Smooth muscle cell (in vitro differentiated cells): ENCODE data around the gene RDH8. TPM values are rescaled to one million over a fixed set of nuclear protein-coding genes. Genes with fewer than 3 reads are reported as not detected.

Experiments used
- DNase-seq: peaks from one replicate; lab custom pipeline; 2025; ENCODE audit not compliant: unreplicated experiment; lab: John Stamatoyannopoulos, UW
- H2AFZ ChIP-seq: fragments of 200-600 bp; sonication (generic); 2 replicates; pipeline ENCODE4 v1.6.0; 2016; ENCODE audit warnings: antibody characterized with exemption, low read depth, mild to moderate bottlenecking
- H3F3A ChIP-seq: fragments of 200-600 bp; sonication (generic); 2 replicates; pipeline ENCODE4 v1.6.0; 2017; ENCODE audit warnings: antibody characterized with exemption, low read depth
- H3K27ac ChIP-seq: fragments of 200-600 bp; sonication (generic); 2 replicates; pipeline ENCODE4 v1.5.1; 2016; ENCODE audit warnings: low read depth, mild to moderate bottlenecking
- H3K27me3 ChIP-seq: fragments of 200-600 bp; sonication (generic); 2 replicates; pipeline ENCODE4 v1.6.1; 2016; ENCODE audit warnings: low read depth, mild to moderate bottlenecking
- H3K36me3 ChIP-seq: fragments of 200-600 bp; sonication (generic); 2 replicates; pipeline ENCODE4 v1.5.1; 2016; ENCODE audit warnings: low read depth
- H3K4me1 ChIP-seq: fragments of 200-600 bp; sonication (generic); 2 replicates; pipeline ENCODE4 v1.5.1; 2016; ENCODE audit warnings: low read depth
- H3K4me2 ChIP-seq: fragments of 200-600 bp; sonication (generic); 2 replicates; pipeline ENCODE4 v1.6.0; 2016; ENCODE audit warnings: mild to moderate bottlenecking
- H3K4me3 ChIP-seq: fragments of 200-600 bp; sonication (generic); 2 replicates; pipeline ENCODE4 v1.5.1; 2016; ENCODE audit warnings: mild to moderate bottlenecking
- H3K79me2 ChIP-seq: fragments of 200-600 bp; sonication (generic); 2 replicates; pipeline ENCODE4 v1.6.0; 2016; ENCODE audit warnings: low read depth, mild to moderate bottlenecking
- H3K9ac ChIP-seq: fragments of 200-600 bp; sonication (generic); 2 replicates; pipeline ENCODE4 v1.6.0; 2016; ENCODE audit warnings: low read depth
- H3K9me3 ChIP-seq: fragments of 200-600 bp; sonication (generic); replicated peaks from 2 replicates; pipeline ENCODE4 v1.5.1; 2016; ENCODE audit warnings: low read depth
- H4K20me1 ChIP-seq: fragments of 200-600 bp; sonication (generic); 2 replicates; pipeline ENCODE4 v1.6.0; 2016; ENCODE audit warnings: low read depth
- WGBS: methylation state at CpG from one replicate; pipeline ENCODE4 v1.1.7; 2016; ENCODE audit warnings: low lambda C conversion rate; 5-methylcytosine and 5-hydroxymethylcytosine counted together
- polyA plus RNA-seq: library from polyadenylated mRNA; unstranded; fragments of >200 nt; fragmentation: Nextera tagmentation; extraction: Ambion mirVana; gene quantifications from 2 replicates; pipeline ENCODE4 v1.2.1, GENCODE V29; 2016
- total RNA-seq: library from RNA; depleted of rRNA; stranded (reverse); fragments of >200 nt; gene quantifications from 2 replicates; pipeline ENCODE4 v1.2.3, GENCODE V29; 2014
- TF ChIP-seq, protein P1 (sequence below): fragments of 200-600 bp; sonication (generic); IDR thresholded peaks from 2 replicates; pipeline ENCODE4 v1.5.1; 2017; ENCODE audit warnings: borderline replicate concordance, mild to moderate bottlenecking, antibody characterized with exemption; ENCODE audit not compliant: insufficient read depth, poor library complexity, severe bottlenecking

Gene RDH8
- total and polyA plus RNA-seq, 2 experiments from 2014 or later = not detected

DNA sequence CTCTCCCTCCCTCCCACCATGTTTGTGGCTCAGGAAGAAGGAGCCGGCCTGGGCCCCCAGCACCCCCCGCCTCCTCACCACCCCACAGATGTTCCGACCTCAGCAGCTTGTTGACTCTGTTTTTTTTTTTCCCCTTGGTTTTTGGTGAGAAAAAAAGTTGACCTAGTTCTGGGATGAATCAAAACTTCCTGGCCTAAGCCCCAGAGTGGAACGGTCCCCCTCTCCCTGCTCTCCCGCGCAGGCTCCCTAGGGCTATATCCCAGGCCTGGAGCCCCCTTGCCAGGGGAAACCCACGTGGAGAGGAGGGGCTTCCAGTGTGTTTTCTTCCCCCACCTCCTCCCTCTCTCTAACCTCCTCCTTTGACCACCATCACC is 7.0 kb upstream of the RDH8 start:
- H2AFZ ChIP-seq = no peak overlapping the region
- H3K4me2 ChIP-seq = no peak overlapping the region
- H3K4me1 ChIP-seq = peaks cover 3% of the 10 kb centered on the region
- H3K27ac ChIP-seq = peak overlapping the region; percentile 83
- TF ChIP-seq, protein P1, sequence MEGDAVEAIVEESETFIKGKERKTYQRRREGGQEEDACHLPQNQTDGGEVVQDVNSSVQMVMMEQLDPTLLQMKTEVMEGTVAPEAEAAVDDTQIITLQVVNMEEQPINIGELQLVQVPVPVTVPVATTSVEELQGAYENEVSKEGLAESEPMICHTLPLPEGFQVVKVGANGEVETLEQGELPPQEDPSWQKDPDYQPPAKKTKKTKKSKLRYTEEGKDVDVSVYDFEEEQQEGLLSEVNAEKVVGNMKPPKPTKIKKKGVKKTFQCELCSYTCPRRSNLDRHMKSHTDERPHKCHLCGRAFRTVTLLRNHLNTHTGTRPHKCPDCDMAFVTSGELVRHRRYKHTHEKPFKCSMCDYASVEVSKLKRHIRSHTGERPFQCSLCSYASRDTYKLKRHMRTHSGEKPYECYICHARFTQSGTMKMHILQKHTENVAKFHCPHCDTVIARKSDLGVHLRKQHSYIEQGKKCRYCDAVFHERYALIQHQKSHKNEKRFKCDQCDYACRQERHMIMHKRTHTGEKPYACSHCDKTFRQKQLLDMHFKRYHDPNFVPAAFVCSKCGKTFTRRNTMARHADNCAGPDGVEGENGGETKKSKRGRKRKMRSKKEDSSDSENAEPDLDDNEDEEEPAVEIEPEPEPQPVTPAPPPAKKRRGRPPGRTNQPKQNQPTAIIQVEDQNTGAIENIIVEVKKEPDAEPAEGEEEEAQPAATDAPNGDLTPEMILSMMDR = no peak
- no peak for DNase-seq
- H3K4me3 ChIP-seq = no peak overlapping the region
- H4K20me1 ChIP-seq = no peaks in the 10 kb centered on the region
- H3K9ac ChIP-seq = no peak overlapping the region
- no peaks in the 10 kb centered on the region for H3K9me3 ChIP-seq
- no peaks in the 10 kb centered on the region for H3K36me3 ChIP-seq
- WGBS = 43% methylated on average over 5 of the region's 7 CpGs
- H3K79me2 ChIP-seq = no peaks in the 10 kb centered on the region
- H3K27me3 ChIP-seq = peaks cover 7% of the 10 kb centered on the region
- peaks cover 16% of the 10 kb centered on the region for H3F3A ChIP-seq

- Histone ChIP-seq H3K4me2 (no peak overlapping the region), H3K9ac (no peak overlapping the region), H3K27me3 (peaks cover 12% of the 10 kb centered on the region), H3K4me3 (no peak overlapping the region), H3K27ac (peak overlapping the region; percentile 83), H3K36me3 (no peaks in the 10 kb centered on the region), H3K79me2 (no peaks in the 10 kb centered on the region), H3K4me1 (peaks cover 3% of the 10 kb centered on the region), H2AFZ (no peak overlapping the region), H4K20me1 (no peaks in the 10 kb centered on the region), H3F3A (peaks cover 16% of the 10 kb centered on the region), H3K9me3 (no peaks in the 10 kb centered on the region)
- no peak for DNase-seq
- TF ChIP-seq, protein P1 = no peak
Measured at GRCh38 chr19:10006752-10007323, 6.4 kb upstream of the RDH8 start.

DNA sequence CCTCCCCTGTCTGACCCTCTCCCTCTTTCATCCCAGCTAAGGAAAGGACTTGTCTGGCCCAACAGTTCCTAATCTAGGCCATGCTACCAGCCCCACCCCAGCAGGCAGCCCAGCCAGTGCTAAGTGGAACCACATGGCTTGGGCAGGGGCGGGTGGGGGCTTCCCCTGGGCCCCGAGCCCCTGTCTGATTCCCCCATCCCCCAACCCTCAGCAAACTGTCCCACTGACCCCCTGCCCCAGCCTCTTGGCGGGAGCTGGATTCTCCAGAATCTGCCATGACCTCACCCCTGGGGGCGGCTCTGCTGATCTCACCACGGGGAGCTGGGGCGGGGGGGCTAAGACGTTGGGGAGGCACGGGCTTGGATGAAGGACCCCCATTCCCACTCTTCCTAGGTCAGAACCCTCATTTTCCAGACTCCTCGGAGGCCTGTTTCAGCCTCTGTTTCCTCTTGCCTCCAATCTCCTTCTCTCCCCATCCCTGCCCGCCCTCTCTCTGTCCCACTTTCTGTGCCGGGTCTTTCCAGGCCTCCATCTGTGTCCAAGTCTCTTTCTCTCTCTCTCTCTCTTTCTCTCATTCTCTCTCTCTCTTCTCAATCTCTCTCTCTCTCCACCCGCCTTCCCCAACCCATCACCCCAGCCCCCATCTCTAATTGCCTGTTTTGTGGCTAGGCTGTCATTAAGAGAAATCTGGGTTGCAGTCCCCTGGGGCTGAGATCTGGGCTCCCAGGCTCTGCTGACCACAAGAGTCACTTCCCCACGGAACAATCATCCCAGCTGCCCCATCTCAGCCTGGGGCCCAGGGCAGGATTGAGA is 5.7 kb upstream of the RDH8 start:
- H3K36me3 ChIP-seq = no peaks in the 10 kb centered on the region
- WGBS = 32% methylated on average over 3 of the region's 13 CpGs
- H3K4me2 ChIP-seq = peak overlapping the region; percentile 75
- peaks cover 19% of the 10 kb centered on the region for H3K27me3 ChIP-seq
- no peak for DNase-seq
- no peak overlapping the region for H2AFZ ChIP-seq
- peaks cover 16% of the 10 kb centered on the region for H3F3A ChIP-seq
- no peaks in the 10 kb centered on the region for H3K9me3 ChIP-seq
- no peak overlapping the region for H3K4me3 ChIP-seq
- peaks cover 3% of the 10 kb centered on the region for H3K4me1 ChIP-seq
- H3K79me2 ChIP-seq = no peaks in the 10 kb centered on the region
- H3K9ac ChIP-seq = peak overlapping the region; percentile 26
- TF ChIP-seq, protein P1 = no peak
- no peaks in the 10 kb centered on the region for H4K20me1 ChIP-seq
- peak overlapping the region; percentile 83 for H3K27ac ChIP-seq
